D341Med (cell line): ENCODE data around the gene CNP.
"Not testable (repeated sequence)": the region's sequence is repeated elsewhere in the genome, so short reads cannot be mapped to it uniquely, and the experiment has no call there.

Experiments
- DNase-seq: peaks from one replicate; pipeline ENCODE4 v3.0.0; 2012; ENCODE audit warnings: low spot score

Gene CNP

GRCh38 chr17:42009170-42009569 is 42.6 kb downstream of the CNP start:
- peak; percentile 70 for DNase-seq

GRCh38 chr17:42010266-42010680 is 43.7 kb downstream of the CNP start:
- DNase-seq, result not testable (repeated sequence)

GRCh38 chr17:42010898-42011516 is 44.4 kb downstream of the CNP start:
- peak; percentile 62 for DNase-seq

GRCh38 chr17:42012363-42012762 is 45.8 kb downstream of the CNP start:
- DNase-seq, result not testable (repeated sequence)

GRCh38 chr17:42013740-42014139 is 47.1 kb downstream of the CNP start:
- DNase-seq, result not testable (repeated sequence)

- DNase-seq, result peak; percentile 53
Measured at GRCh38 chr17:42016411-42016831, 49.8 kb downstream of the CNP start.

- DNase-seq, result peak; percentile 98
Measured at GRCh38 chr17:42016941-42017865, 50.6 kb downstream of the CNP start, which contains the start of gene DNAJC7. Gene DNAJC7, minus strand, starts transcription at chr17:42017439. Its CDS starts 23 bp downstream, at chr17:42017416.

- DNase-seq, result no peak
Measured at GRCh38 chr17:42017866-42018200, 51.2 kb downstream of the CNP start.

- no peak for DNase-seq
Measured at GRCh38 chr17:42018339-42018738, 51.7 kb downstream of the CNP start.

GRCh38 chr17:42018988-42019387 is 52.4 kb downstream of the CNP start:
- no peak for DNase-seq

GRCh38 chr17:42019509-42020404 is 53.2 kb downstream of the CNP start, which contains the start of gene NKIRAS2:
Gene NKIRAS2, plus strand, starts transcription at chr17:42020090. Its CDS starts 1,488 bp downstream, at chr17:42021578.
- DNase-seq, result peak; percentile 98

GRCh38 chr17:42020845-42021244 is 54.2 kb downstream of the CNP start:
- DNase-seq, result not testable (repeated sequence)

GRCh38 chr17:42023524-42024349 is 57.1 kb downstream of the CNP start:
- no peak for DNase-seq

- DNase-seq, result no peak
Measured at GRCh38 chr17:42025191-42025579, 58.6 kb downstream of the CNP start.

- DNase-seq, result no peak
Measured at GRCh38 chr17:42025936-42026335, 59.3 kb downstream of the CNP start.

GRCh38 chr17:42026857-42027589 is 60.4 kb downstream of the CNP start:
- peak; percentile 53 for DNase-seq
